H54 (cell line): Measurements from ENCODE around the gene PAX7.
A peak's percentile ranks its signal among the peaks of the same experiment; 100 is the strongest.

Source experiments
- DNase-seq: peaks from one replicate; pipeline ENCODE4 v3.0.0; 2011; ENCODE audit warnings: low spot score, mixed read lengths; ENCODE audit not compliant: insufficient read length
- FAIRE-seq: peaks from 3 replicates; lab custom pipeline; 2011; peaks lifted over from hg19 to GRCh38; lab: Jason Lieb, UNC
- POLR2A ChIP-seq: IDR thresholded peaks from 2 replicates; pipeline ENCODE4 v1.6.1; 2011; ENCODE audit warnings: low read depth, mild to moderate bottlenecking, low read length

The PAX7 gene

GRCh38 chr1:18701183-18701582 is 70.5 kb downstream of the PAX7 start:
- FAIRE-seq (no peak), DNase-seq (no peak)

GRCh38 chr1:18703041-18703621 is 72.5 kb downstream of the PAX7 start:
- DNase-seq: peak; percentile 26
- FAIRE-seq: no peak
- no peak for TF ChIP-seq POLR2A

More at GRCh38 chr1:18701183-18701582, 70.5 kb downstream of the PAX7 start:
- no peak for TF ChIP-seq POLR2A

GRCh38 chr1:18705811-18706210 is 75.2 kb downstream of the PAX7 start:
- DNase-seq (no peak), FAIRE-seq (no peak)
- TF ChIP-seq POLR2A: no peak

GRCh38 chr1:18707696-18708257 is 77.1 kb downstream of the PAX7 start:
- TF ChIP-seq POLR2A: no peak
- DNase-seq (no peak), FAIRE-seq (no peak)

GRCh38 chr1:18710002-18710401 is 79.4 kb downstream of the PAX7 start:
- FAIRE-seq (no peak), DNase-seq (no peak)
- TF ChIP-seq POLR2A: no peak

- no peak for TF ChIP-seq POLR2A
- no peak for DNase-seq
- no peak for FAIRE-seq
Observed at GRCh38 chr1:18711003-18711402, 80.4 kb downstream of the PAX7 start.

- TF ChIP-seq POLR2A: no peak
- FAIRE-seq: no peak
- no peak for DNase-seq
Observed at GRCh38 chr1:18711536-18712251, 81.0 kb downstream of the PAX7 start.

- FAIRE-seq (no peak), DNase-seq (no peak)
- no peak for TF ChIP-seq POLR2A
Observed at GRCh38 chr1:18712252-18712600, 81.6 kb downstream of the PAX7 start.

GRCh38 chr1:18714404-18715175 is 83.9 kb downstream of the PAX7 start:
- FAIRE-seq (no peak), DNase-seq (no peak)
- TF ChIP-seq POLR2A: no peak

- no peak for DNase-seq
- FAIRE-seq: no peak
- no peak for TF ChIP-seq POLR2A
Observed at GRCh38 chr1:18716112-18716784, 85.6 kb downstream of the PAX7 start.

- DNase-seq (no peak), FAIRE-seq (no peak)
- TF ChIP-seq POLR2A: no peak
Observed at GRCh38 chr1:18716785-18717678, 86.4 kb downstream of the PAX7 start.

GRCh38 chr1:18719786-18720451 is 89.3 kb downstream of the PAX7 start:
- DNase-seq (no peak), FAIRE-seq (no peak)
- no peak for TF ChIP-seq POLR2A

GRCh38 chr1:18721041-18721440 is 90.4 kb downstream of the PAX7 start:
- no peak for DNase-seq
- TF ChIP-seq POLR2A: no peak
- no peak for FAIRE-seq
